ENCODE measurements around the gene ARAP2.

GRCh38 chr4:36140421-36140820 lies 103.9 kb downstream of the ARAP2 start:
- TF ChIP-seq, protein P1, sequence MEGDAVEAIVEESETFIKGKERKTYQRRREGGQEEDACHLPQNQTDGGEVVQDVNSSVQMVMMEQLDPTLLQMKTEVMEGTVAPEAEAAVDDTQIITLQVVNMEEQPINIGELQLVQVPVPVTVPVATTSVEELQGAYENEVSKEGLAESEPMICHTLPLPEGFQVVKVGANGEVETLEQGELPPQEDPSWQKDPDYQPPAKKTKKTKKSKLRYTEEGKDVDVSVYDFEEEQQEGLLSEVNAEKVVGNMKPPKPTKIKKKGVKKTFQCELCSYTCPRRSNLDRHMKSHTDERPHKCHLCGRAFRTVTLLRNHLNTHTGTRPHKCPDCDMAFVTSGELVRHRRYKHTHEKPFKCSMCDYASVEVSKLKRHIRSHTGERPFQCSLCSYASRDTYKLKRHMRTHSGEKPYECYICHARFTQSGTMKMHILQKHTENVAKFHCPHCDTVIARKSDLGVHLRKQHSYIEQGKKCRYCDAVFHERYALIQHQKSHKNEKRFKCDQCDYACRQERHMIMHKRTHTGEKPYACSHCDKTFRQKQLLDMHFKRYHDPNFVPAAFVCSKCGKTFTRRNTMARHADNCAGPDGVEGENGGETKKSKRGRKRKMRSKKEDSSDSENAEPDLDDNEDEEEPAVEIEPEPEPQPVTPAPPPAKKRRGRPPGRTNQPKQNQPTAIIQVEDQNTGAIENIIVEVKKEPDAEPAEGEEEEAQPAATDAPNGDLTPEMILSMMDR (IDR thresholded peaks at IDR 0.05), result no peak
- TF ChIP-seq TCF7L2 (IDR thresholded peaks at IDR 0.05; ENCODE audit: low read depth, low read length) (no peak), POLR2AphosphoS5 (IDR thresholded peaks at IDR 0.05; ENCODE audit: low read depth, low read length) (no peak), REST (IDR thresholded peaks at IDR 0.05; ENCODE audit: insufficient read depth in 1 of 2, low read depth in 2 of 2, low read length in 1 of 2) (no peak), SIN3A (IDR thresholded peaks at IDR 0.05; ENCODE audit: borderline replicate concordance, insufficient read depth, low read depth, low read length) (no peak)

Data from Panc1 (cell line).